ENCODE measurements around the gene SPIRE2. TPM values are rescaled to one million over a fixed set of nuclear protein-coding genes. Genes with fewer than 3 reads are reported as not detected.
A peak's percentile ranks its signal among the peaks of the same experiment; 100 is the strongest.

SPIRE2 gene
- total and polyA plus RNA-seq, 2 of the 13 experiments (the other 11 are each of a cell fraction or from before 2014, with no cell fraction given), result 13.3 to 37.5 TPM

GRCh38 chr16:89919535-89920406 lies 91.5 kb downstream of the SPIRE2 start:
- POLR2A ChIA-PET, result interaction anchor here (0.9 to 4.3 kb wide), 10 partner anchors 10 to 103 kb away, joined by 3 to 46 read pairs (median 6); partner anchors contain the start of genes DEF8, FANCA, SPIRE2 and TCF25
- no peaks in the 10 kb centered on the region for H3K36me3 ChIP-seq (replicated peaks in 1 of 2; ENCODE audit: control insufficient read depth in 1 of 2, insufficient read depth in 2 of 2, low read length in 2 of 2)
- H3K4me2 ChIP-seq (ENCODE audit: low read depth, low read length), result peak overlapping the region; percentile 98
- H3K4me1 ChIP-seq (ENCODE audit: insufficient read depth, low read length), result peaks cover 78% of the 10 kb centered on the region
- no peak overlapping the region for H2AFZ ChIP-seq (ENCODE audit: low read length)
- 91% methylated on average over 48 of the region's 52 CpGs for WGBS (ENCODE audit: low lambda C conversion rate)
- peak overlapping the region; percentile 97 for H3K9ac ChIP-seq (ENCODE audit: insufficient read depth, low read depth, low read length)
- FAIRE-seq, result no peak
- DNase-seq (ENCODE audit: low spot score), result no peak
- H3K79me2 ChIP-seq (ENCODE audit: insufficient read depth, low read length), result peaks cover 34% of the 10 kb centered on the region
- no TSS peak for BruUV-seq (replicated peaks)
- intact Hi-C loops (cut with micrococcal nuclease; ENCODE audit: unreplicated experiment) (loop anchor here (2.0 to 5.0 kb wide), 3 partner anchors 45 to 217 kb away; partner anchors contain the start of gene SPATA2L), in situ Hi-C loops (cut with HindIII; ENCODE audit: extremely low pct_ligation_motif_present, low pct_unique_long_range_greater_than_20kb) (loop anchor here (5.0 kb wide), 1 partner anchor 103 kb away; no protein-coding TSS in a partner anchor)
- peak overlapping the region in 1 of 3 experiments; percentile 90; a peak in 3 of 6 replicates for H3K4me3 ChIP-seq (replicated peaks in 1 of 3; ENCODE audit: insufficient read depth in 1 of 3, low read depth in 2 of 3, low read length in 3 of 3)
- peaks cover 11% of the 10 kb centered on the region; the same call in 1 of the 2 replicates for H4K20me1 ChIP-seq (ENCODE audit: insufficient read depth, low read length)
- H3K27ac ChIP-seq (ENCODE audit: extremely low read length, insufficient read depth, low read length), result no peak overlapping the region
- CTCF ChIA-PET (ENCODE audit: low intra/inter-chr PET ratio, low total read pairs), result interaction anchor here (0.9 kb wide), 1 partner anchor 9 kb away, joined by 4 read pairs; no protein-coding TSS in a partner anchor
- H3K27me3 ChIP-seq (ENCODE audit: control insufficient read depth in 1 of 2, insufficient read depth in 2 of 2, low read length in 2 of 2), result no peaks in the 10 kb centered on the region; a peak in 1 of 5 replicates
- no peak for ATAC-seq
- H3K9me3 ChIP-seq (ENCODE audit: low read length), result no peaks in the 10 kb centered on the region
- TF ChIP-seq ZNF274 (CRISPR knock-in tag; IDR thresholded peaks at IDR 0.05) (0 out of 2 replicates have a peak, but pooled peaks have one; percentile 29), MAFK (conservative IDR thresholded peaks at IDR 0.05 in 1 of 2, IDR thresholded peaks at IDR 0.05 in 1 of 2; ENCODE audit: low read length in 2 of 2) (no peak), JUNB (CRISPR knock-in tag; IDR thresholded peaks at IDR 0.05; ENCODE audit: borderline replicate concordance) (no peak), ATF1 (CRISPR knock-in tag; IDR thresholded peaks at IDR 0.05) (no peak), ZNF460 (CRISPR knock-in tag; IDR thresholded peaks at IDR 0.05; ENCODE audit: borderline replicate concordance) (no peak), ZNF639 (CRISPR knock-in tag; conservative IDR thresholded peaks at IDR 0.05) (no peak), ZNF619 (CRISPR knock-in tag; IDR thresholded peaks at IDR 0.05) (no peak), ERF (CRISPR knock-in tag; IDR thresholded peaks at IDR 0.05) (no peak), ARID2 (CRISPR knock-in tag; IDR thresholded peaks at IDR 0.05; ENCODE audit: borderline replicate concordance) (no peak), SNAPC2 (CRISPR knock-in tag; IDR thresholded peaks at IDR 0.05) (no peak), ZXDC (CRISPR knock-in tag; IDR thresholded peaks at IDR 0.05) (no peak), ZNF326 (CRISPR knock-in tag; IDR thresholded peaks at IDR 0.05; ENCODE audit: borderline replicate concordance) (no peak), DZIP1 (CRISPR knock-in tag; IDR thresholded peaks at IDR 0.05) (0 out of 2 replicates have a peak, but pooled peaks have one; percentile 19), KLF13 (CRISPR knock-in tag; IDR thresholded peaks at IDR 0.05) (no peak), YEATS4 (CRISPR knock-in tag; IDR thresholded peaks at IDR 0.05; ENCODE audit: borderline replicate concordance) (no peak)

Data from HepG2 (cell line).